ENCODE data around the gene SUPT4H1. TPM values are rescaled to one million over a fixed set of nuclear protein-coding genes. Genes with fewer than 3 reads are reported as not detected.

Gene SUPT4H1
- total and polyA plus RNA-seq, 9 of the 15 experiments (the other 6 are each of a cell fraction or from before 2014, with no cell fraction given), result 62.1 to 320 (median 117) TPM

DNA sequence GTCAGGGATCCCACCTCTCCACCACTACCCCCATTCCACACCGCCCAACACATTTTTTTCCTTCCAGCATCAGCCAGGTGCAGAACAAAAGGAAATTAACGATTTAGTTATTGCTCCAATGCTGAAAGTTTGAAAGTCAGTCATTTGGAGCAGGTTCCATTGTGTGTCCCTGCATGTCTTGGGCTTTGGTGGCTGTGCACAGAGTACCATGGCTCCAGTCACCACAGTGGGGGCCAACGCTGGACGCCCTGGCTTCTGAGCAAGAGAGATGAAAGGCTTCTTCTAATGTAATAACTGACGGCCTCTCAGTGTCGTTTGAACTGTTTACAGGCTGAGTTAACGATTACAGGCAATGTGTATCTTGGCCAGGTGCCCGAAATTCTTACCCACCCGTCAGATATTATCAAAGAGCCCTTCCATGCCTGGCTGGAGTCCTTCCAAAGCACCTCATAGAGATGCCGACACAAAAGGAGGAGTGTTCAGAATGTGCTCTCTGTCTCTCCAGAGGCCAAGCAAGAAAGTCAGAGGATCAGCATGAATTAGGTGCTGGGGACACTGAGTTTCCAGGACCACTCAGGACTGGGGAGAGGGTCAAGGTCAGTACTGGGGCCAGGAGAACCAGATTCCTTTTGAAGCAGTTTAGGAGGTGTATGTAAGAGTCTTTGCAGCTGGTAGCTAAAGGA is 39.4 kb upstream of the SUPT4H1 start (continued):
- no peak for TF ChIP-seq CBX1 (IDR thresholded peaks at IDR 0.05; ENCODE audit: low read depth)
- peak; percentile 68 for TF ChIP-seq CBFA2T3 (IDR thresholded peaks at IDR 0.05)
- TF ChIP-seq, protein P1, sequence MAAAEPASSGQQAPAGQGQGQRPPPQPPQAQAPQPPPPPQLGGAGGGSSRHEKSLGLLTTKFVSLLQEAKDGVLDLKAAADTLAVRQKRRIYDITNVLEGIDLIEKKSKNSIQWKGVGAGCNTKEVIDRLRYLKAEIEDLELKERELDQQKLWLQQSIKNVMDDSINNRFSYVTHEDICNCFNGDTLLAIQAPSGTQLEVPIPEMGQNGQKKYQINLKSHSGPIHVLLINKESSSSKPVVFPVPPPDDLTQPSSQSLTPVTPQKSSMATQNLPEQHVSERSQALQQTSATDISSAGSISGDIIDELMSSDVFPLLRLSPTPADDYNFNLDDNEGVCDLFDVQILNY (CRISPR knock-in tag; IDR thresholded peaks at IDR 0.05), result no peak
- no peak for TF ChIP-seq TARDBP (IDR thresholded peaks at IDR 0.05)
- TF ChIP-seq RNF2 (IDR thresholded peaks at IDR 0.05), result peak; percentile 31; the same call in 1 of the 2 replicates
- TF ChIP-seq CEBPB (tag; IDR thresholded peaks at IDR 0.05), result no peak
- TF ChIP-seq, protein P2, sequence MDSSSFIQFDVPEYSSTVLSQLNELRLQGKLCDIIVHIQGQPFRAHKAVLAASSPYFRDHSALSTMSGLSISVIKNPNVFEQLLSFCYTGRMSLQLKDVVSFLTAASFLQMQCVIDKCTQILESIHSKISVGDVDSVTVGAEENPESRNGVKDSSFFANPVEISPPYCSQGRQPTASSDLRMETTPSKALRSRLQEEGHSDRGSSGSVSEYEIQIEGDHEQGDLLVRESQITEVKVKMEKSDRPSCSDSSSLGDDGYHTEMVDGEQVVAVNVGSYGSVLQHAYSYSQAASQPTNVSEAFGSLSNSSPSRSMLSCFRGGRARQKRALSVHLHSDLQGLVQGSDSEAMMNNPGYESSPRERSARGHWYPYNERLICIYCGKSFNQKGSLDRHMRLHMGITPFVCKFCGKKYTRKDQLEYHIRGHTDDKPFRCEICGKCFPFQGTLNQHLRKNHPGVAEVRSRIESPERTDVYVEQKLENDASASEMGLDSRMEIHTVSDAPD (CRISPR knock-in tag; IDR thresholded peaks at IDR 0.05), result no peak
- no peak for TF ChIP-seq PRMT5 (CRISPR knock-in tag; IDR thresholded peaks at IDR 0.05)
- TF ChIP-seq CBX5 (IDR thresholded peaks at IDR 0.05; ENCODE audit: borderline replicate concordance, low read depth), result no peak
- TF ChIP-seq, protein P3, sequence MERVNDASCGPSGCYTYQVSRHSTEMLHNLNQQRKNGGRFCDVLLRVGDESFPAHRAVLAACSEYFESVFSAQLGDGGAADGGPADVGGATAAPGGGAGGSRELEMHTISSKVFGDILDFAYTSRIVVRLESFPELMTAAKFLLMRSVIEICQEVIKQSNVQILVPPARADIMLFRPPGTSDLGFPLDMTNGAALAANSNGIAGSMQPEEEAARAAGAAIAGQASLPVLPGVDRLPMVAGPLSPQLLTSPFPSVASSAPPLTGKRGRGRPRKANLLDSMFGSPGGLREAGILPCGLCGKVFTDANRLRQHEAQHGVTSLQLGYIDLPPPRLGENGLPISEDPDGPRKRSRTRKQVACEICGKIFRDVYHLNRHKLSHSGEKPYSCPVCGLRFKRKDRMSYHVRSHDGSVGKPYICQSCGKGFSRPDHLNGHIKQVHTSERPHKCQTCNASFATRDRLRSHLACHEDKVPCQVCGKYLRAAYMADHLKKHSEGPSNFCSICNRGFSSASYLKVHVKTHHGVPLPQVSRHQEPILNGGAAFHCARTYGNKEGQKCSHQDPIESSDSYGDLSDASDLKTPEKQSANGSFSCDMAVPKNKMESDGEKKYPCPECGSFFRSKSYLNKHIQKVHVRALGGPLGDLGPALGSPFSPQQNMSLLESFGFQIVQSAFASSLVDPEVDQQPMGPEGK (CRISPR knock-in tag; IDR thresholded peaks at IDR 0.05; ENCODE audit: borderline replicate concordance), result no peak
- TF ChIP-seq ESRRA (IDR thresholded peaks at IDR 0.05; ENCODE audit: borderline replicate concordance, low read depth), result 0 out of 2 replicates have a peak, but pooled peaks have one; percentile 16
- no peak for TF ChIP-seq KDM2B (CRISPR knock-in tag; IDR thresholded peaks at IDR 0.05)
- TF ChIP-seq, protein P4, sequence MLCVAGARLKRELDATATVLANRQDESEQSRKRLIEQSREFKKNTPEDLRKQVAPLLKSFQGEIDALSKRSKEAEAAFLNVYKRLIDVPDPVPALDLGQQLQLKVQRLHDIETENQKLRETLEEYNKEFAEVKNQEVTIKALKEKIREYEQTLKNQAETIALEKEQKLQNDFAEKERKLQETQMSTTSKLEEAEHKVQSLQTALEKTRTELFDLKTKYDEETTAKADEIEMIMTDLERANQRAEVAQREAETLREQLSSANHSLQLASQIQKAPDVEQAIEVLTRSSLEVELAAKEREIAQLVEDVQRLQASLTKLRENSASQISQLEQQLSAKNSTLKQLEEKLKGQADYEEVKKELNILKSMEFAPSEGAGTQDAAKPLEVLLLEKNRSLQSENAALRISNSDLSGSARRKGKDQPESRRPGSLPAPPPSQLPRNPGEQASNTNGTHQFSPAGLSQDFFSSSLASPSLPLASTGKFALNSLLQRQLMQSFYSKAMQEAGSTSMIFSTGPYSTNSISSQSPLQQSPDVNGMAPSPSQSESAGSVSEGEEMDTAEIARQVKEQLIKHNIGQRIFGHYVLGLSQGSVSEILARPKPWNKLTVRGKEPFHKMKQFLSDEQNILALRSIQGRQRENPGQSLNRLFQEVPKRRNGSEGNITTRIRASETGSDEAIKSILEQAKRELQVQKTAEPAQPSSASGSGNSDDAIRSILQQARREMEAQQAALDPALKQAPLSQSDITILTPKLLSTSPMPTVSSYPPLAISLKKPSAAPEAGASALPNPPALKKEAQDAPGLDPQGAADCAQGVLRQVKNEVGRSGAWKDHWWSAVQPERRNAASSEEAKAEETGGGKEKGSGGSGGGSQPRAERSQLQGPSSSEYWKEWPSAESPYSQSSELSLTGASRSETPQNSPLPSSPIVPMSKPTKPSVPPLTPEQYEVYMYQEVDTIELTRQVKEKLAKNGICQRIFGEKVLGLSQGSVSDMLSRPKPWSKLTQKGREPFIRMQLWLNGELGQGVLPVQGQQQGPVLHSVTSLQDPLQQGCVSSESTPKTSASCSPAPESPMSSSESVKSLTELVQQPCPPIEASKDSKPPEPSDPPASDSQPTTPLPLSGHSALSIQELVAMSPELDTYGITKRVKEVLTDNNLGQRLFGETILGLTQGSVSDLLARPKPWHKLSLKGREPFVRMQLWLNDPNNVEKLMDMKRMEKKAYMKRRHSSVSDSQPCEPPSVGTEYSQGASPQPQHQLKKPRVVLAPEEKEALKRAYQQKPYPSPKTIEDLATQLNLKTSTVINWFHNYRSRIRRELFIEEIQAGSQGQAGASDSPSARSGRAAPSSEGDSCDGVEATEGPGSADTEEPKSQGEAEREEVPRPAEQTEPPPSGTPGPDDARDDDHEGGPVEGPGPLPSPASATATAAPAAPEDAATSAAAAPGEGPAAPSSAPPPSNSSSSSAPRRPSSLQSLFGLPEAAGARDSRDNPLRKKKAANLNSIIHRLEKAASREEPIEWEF (CRISPR knock-in tag; IDR thresholded peaks at IDR 0.05), result no peak
- TF ChIP-seq, protein P5, sequence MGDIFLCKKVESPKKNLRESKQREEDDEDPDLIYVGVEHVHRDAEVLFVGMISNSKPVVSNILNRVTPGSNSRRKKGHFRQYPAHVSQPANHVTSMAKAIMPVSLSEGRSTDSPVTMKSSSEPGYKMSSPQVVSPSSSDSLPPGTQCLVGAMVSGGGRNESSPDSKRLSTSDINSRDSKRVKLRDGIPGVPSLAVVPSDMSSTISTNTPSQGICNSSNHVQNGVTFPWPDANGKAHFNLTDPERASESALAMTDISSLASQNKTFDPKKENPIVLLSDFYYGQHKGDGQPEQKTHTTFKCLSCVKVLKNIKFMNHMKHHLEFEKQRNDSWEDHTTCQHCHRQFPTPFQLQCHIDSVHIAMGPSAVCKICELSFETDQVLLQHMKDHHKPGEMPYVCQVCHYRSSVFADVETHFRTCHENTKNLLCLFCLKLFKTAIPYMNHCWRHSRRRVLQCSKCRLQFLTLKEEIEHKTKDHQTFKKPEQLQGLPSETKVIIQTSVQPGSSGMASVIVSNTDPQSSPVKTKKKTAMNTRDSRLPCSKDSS (IDR thresholded peaks at IDR 0.05; ENCODE audit: low read depth, partially characterized antibody), result no peak
- TF ChIP-seq RAD51 (IDR thresholded peaks at IDR 0.05; ENCODE audit: borderline replicate concordance, low read depth), result 0 out of 2 replicates have a peak, but pooled peaks have one; percentile 9
- TF ChIP-seq TOE1 (IDR thresholded peaks at IDR 0.05; ENCODE audit: borderline replicate concordance), result no peak
- TF ChIP-seq TOE1 (CRISPR knock-in tag; IDR thresholded peaks at IDR 0.05; ENCODE audit: borderline replicate concordance, low read depth), result no peak
